Stimulated activated CD8-positive, alpha-beta memory T cell treated with anti-CD3 and anti-CD28 coated beads, Interleukin-12 subunit alpha, Interleukin-12 subunit beta, amount 100 ng/mL, for 1 hour (primary cell): ENCODE measurements around the gene YIPF3.
"Not testable (repeated sequence)": the region's sequence is repeated elsewhere in the genome, so short reads cannot be mapped to it uniquely, and the experiment has no call there.

Experiments used
- DNase-seq: peaks from one replicate; pipeline ENCODE4 v3.0.0-alpha.2; 2020; ENCODE audit warnings: low read depth

YIPF3 gene

GRCh38 chr6:43516697-43517504, at the start of gene YIPF3, which contains the start of gene POLR1C:
Gene YIPF3 (minus strand): TSS chr6:43516926. CDS start chr6:43516807, 119 bp downstream.
Gene POLR1C (plus strand): TSS chr6:43517089. CDS start chr6:43517110, 21 bp downstream.
- DNase-seq, result peak; percentile 97

- no peak for DNase-seq
These were observed 42.6 kb upstream of the YIPF3 start for GRCh38 chr6:43559328-43559727.

DNA sequence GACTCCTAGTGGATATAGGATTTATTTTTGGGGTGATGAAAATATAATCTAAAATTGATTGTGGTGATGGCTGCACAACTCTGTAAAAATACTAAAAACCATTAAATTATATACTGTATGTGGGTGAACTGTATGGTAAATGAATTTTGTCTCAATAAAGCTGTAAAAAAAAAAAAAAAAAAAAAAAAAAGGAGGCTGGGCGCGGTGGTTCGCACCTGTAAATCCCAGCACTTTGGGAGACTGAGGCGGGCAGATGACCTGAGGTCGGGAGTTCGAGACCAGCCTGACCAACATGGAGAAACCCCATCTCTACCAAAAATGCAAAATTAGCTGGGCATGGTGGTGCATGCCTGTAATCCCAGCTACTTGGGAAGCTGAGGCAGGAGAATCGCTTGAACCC, 40.9 kb upstream of the YIPF3 start:
- not testable (repeated sequence) for DNase-seq

DNA sequence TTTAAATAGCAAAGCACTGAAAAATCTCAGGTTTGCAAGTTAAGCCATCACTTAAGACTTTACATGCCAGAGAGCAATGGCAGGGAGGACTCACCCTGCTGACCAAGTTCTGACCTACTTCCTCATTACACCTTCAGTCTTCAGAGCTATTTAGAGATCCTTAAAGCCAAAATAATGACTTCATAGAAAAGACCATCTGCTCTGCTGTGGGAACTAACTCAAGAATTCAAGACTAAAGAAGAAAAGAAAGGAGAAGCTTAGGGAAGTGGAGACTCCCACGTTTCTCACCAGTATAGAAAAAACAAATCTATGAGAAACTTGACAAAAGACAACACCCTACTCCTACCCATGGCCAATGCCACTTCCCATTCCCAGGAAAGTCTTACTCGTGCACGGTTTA, 30.5 kb upstream of the YIPF3 start:
- DNase-seq, result no peak

DNA sequence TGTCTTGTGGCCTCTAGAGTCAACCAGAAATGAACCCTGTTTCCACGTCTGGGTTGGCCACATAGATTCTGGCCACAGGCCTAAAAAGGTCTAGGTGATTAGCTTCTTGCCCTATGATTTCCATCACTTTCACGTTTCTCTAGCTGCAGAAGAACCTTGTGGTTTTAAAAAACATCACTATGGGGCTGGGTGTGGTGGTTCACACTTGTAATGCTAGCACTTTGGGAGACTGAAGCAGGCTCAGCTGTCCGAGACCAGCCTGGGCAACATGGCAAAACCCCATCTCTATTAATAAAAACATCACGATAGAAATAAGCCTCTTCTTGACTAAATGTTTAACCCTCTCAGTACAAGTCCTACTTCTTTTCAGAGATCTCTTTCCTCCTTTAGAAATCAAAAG, 27.7 kb upstream of the YIPF3 start:
- DNase-seq, result no peak

DNA sequence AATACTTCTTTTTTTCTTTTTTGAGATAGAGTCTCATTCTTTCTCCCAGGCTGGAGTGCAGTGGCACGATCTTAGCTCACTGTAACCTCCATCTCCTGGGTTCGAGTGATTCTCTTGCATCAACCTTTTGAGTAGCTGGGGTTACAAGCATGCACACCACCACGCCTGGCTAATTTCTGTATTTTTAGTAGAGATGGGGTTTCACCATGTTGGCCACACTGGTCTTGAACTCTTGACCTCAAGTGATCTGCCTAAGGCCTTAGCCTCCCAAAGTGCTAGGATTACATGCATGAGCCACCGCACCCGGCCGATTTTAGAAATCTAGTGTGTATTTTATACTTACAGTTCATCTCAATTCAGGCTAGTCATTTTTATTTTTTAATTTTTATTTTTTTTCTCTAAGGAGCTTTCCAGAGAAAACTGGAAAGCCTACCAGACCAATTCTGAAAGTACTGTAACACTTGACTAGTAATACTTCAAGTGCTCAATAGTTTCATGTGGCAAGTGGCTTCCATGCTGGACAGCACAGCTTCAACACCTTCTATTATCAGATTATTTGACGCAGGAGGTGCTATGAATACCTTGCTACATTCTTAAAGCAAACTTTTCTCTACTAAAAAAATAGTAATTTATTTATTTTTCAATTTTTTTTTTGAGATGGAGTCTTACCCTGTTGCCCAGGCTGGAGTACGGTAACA, 25.2 kb upstream of the YIPF3 start:
- no peak for DNase-seq

- DNase-seq, result no peak
These were observed 23.8 kb upstream of the YIPF3 start for GRCh38 chr6:43540507-43540906.

GRCh38 chr6:43539409-43539808, 22.7 kb upstream of the YIPF3 start:
- DNase-seq, result not testable (repeated sequence)

GRCh38 chr6:43538986-43539385, 22.3 kb upstream of the YIPF3 start:
- not testable (repeated sequence) for DNase-seq

- no peak for DNase-seq
These were observed 15.5 kb upstream of the YIPF3 start for GRCh38 chr6:43532201-43532600.

- no peak for DNase-seq
These were observed 7.8 kb upstream of the YIPF3 start for GRCh38 chr6:43524483-43524961.

DNA sequence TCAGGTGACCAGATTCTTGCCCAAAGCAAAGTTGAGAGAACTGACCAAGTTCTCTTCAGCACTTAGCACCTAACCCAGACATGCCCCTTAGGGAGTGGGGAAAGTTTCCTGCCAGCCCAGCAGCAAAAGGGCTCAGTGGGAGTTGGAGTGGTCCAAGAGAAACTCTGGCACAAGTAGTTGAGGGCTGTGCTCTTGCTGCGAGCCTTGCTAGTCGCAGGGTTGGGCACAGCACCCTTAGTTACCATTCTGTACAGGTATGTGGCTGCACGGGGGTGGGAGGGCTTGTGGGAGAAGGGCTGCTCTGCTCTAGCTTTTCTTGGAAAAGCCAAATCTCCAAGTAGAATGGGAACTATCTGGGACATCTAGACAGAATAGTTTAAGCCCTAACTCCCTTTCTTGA, 6.6 kb upstream of the YIPF3 start:
- no peak for DNase-seq

DNA sequence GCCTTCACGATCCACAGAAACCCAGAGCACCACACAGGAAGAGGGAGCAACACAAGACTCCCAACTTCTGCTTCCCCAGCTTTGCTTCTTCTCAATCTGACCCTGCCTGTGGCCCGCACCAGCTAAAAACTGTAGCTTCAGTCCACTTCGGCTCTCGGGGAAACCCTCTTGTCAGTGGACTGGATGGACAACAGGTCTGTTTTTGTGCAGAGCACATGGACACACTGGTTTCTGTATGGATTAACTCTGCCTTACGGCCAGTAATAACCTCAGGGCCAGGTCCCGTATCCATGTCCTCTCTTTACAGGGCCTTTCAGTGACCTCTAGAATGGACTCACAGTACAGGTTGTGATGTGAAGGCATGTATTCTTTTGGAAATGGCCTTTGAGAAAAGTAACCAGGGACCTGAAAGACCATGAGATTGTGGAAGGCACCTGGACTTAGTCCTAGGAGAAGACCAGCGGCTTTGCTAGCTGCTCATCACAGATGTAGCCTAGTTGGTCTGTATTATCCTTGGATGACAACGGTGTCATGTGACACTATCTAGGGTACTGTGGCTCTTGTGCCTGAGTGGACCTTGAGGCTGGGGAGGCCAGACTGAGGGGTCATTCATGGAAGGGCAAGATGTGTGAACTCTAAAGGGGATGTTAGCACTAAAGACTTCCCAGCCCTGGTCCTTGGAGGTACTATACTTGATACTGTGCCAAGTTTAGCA, 6.0 kb upstream of the YIPF3 start:
- no peak for DNase-seq

DNA sequence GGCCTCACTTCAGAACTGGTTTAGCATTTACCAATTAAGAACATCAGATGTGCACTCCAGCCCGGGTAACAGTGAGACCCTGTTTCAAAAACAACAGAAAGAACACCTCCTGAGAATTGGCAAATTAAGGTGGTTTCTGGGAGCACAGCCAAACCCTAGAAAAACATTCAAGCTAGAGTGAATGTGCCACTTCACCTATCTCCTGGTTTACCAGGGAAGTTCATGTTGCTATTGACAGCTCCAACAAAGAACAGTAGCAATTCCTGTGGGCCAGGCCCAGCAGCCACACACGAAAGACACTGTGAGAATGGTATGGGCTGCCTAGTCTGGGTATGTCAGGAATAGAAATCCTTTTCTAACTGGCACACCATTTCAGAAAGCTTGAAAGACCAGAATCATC, 5.1 kb upstream of the YIPF3 start:
- no peak for DNase-seq

- DNase-seq, result no peak
These were observed 3.4 kb upstream of the YIPF3 start for GRCh38 chr6:43520097-43520496.

DNA sequence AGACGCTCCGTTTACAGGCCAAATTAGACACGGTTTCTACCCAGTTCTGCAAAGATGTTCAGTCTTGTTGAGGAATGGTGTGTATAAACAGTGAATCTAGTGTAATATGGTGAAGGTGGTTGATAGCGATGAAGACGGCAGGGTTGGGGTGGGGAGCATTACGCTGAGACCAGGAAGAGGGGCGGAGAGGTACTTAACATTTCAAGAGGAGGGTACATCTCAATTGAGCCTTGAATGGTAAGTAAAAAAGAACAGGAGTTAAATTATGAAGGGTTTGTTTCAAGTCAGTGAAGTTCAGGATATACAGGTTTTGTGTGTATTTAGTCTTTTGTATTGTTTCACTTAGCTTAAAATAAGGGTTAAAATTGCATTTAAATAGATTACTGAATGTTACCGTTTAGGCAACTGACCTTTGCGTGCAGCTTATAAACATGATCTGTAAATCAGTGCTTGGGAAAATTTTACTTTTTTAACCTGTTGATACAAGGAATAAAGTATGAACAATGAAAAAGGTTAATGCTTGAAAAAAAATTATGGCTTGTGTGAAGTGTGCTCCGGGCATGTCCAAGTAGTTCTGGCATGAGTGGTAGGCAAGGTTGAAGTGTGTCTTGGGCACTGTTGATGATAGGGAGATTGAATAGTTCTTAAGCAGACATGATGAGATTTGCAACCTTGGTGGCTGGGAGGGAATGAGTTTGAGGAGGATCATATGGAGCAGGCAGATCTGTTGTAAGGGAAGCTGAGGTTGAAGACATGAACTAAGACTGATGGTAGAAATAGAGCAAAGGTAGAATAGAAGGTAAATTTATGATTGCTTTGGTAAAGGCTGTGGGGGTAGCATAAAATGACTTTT, 1.0 kb upstream of the YIPF3 start:
- DNase-seq, result no peak

DNA sequence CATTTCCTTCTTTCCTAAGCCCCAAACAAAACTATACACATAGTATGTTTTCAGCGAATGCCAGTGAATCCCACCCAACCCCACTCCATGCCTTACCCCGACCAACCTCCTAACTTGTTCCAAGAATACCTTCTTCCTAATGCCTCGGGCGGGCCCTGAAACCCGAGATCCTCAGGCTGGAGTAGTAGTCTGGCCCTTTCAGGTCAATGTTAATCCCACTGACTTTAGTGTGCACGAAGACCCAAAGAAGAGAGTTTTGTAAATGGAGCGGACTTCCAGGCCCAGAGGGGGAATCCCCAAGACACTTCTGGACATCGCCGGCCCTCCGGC, 394 bp downstream of the YIPF3 start:
- no peak for DNase-seq

DNA sequence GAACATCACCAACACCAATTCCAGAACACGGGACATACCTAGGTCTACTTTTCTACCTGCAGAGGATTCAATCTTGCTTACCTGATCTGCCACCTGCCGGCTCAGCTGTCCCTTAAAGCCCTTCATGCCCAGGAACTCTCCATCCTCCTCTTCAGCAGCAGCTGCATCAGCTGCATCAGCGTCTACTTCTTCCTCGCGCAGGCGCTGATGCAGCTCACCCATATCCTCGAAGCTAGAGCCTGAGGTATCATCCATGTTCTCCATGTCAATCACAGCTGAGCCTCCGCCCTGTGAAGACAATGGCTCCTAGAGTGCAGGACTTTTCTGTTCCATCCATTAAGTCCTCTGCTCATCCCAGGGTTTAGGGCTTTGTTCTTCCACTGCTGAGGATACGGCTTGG, 918 bp downstream of the YIPF3 start:
- DNase-seq, result no peak

DNA sequence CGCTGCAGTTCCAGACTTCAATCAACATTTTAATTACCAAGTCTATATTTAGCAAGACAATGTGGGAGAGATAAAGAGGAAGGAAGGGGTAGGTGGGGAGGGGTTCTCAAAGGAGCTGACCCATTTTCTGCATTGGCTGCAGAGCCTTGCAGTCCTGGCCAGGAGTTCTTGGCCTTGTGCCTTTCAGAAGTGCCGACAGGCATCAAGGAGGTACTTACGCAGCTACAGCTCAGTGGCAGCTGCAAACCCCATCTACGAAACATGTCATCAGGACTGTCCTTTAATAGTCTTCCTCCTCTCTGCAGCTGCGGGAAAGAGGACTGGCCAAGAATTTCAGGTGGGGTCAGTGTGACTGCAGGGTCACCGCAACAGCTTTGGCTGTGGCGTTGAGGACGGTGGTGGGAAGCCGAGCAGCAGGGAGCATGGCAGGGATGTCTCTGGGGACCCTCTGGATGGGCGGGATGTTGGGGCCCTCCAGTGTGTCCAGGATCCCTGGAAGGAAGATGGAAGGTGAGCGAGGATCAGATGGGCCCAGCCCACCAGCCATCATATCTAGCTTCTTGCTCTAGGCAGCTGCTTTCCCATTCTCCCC, 4.8 kb downstream of the YIPF3 start:
- DNase-seq, result no peak

GRCh38 chr6:43510827-43511163, 5.9 kb downstream of the YIPF3 start:
- DNase-seq, result no peak

DNA sequence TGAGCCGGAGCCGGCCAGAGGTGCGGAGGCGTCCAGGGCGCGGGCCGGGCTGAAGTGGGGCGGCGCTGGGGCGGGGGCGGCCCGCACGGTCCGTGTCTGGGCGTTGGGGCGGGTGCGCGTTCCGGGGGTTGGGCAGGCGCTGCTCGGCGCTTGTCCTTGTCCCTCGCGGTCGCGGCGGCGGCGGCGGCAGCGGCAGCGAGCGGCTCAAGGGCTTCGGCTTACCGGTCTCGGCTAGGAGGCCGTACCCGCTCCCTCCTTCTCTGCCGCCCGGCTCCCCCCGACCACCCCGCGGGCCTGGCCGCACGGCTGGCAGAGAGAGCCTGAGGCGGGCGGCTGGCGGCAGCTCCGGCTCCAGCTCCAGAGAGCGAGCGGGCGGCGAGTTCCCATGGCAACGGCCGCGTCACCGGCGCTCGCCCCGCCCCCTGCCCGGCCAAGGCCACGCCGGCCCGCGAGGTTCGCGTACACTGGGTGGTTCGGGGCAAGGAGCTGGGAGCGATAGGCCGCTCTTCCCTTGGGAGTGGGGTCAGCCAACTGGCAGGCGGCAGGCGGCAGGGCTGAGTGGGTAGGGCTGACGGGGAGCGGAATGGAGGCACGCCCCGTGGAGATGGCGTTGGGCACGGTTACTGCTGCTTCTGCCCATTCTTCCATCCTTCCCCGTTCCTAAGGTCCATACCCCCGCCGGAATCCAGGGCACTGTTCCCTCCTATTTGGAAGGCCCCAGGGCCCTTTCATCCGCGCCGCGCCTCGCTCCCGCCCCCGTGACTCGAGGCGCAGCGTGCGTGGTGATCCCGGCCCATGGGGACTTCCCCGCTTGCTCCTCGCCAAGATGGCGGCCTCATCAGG, 6.5 kb downstream of the YIPF3 start, which contains the start of gene LRRC73:
LRRC73 (minus strand) TSS at position 363 of the 843 bp plus-strand sequence. CDS start 561 bp downstream, outside the sequence.
- peak; percentile 53 for DNase-seq
